Fibroblast of skin of right quadriceps (primary cell): ENCODE measurements around the gene FARP1.

ENCODE experiments used
- DNase-seq: peaks from one replicate; pipeline ENCODE4 v3.0.0-alpha.2; 2013

FARP1 gene

GRCh38 chr13:98436233-98436910 lies 293.5 kb downstream of the FARP1 start:
- DNase-seq = no peak

GRCh38 chr13:98438246-98439125 lies 295.6 kb downstream of the FARP1 start:
- no peak for DNase-seq

GRCh38 chr13:98439126-98439828 lies 296.4 kb downstream of the FARP1 start:
- DNase-seq = no peak

GRCh38 chr13:98439896-98440295 lies 297.0 kb downstream of the FARP1 start:
- DNase-seq = no peak

GRCh38 chr13:98440390-98441055 lies 297.6 kb downstream of the FARP1 start:
- no peak for DNase-seq

GRCh38 chr13:98441056-98441676 lies 298.3 kb downstream of the FARP1 start:
- DNase-seq = no peak

GRCh38 chr13:98442391-98443230 lies 299.7 kb downstream of the FARP1 start:
- DNase-seq = no peak

GRCh38 chr13:98443329-98443728 lies 300.4 kb downstream of the FARP1 start:
- peak; percentile 85 for DNase-seq

- DNase-seq = no peak
Observed at GRCh38 chr13:98443800-98444325, 301.0 kb downstream of the FARP1 start.

GRCh38 chr13:98444381-98444780 lies 301.5 kb downstream of the FARP1 start:
- DNase-seq = no peak

GRCh38 chr13:98445340-98446233 lies 302.7 kb downstream of the FARP1 start:
- DNase-seq = peak; percentile 49

GRCh38 chr13:98446234-98446621 lies 303.3 kb downstream of the FARP1 start:
- DNase-seq = no peak

GRCh38 chr13:98447130-98447529 lies 304.2 kb downstream of the FARP1 start:
- DNase-seq = no peak

- DNase-seq = no peak
Observed at GRCh38 chr13:98447881-98448641, 305.2 kb downstream of the FARP1 start.

GRCh38 chr13:98448642-98448928 lies 305.7 kb downstream of the FARP1 start:
- DNase-seq = no peak

GRCh38 chr13:98449273-98449672 lies 306.4 kb downstream of the FARP1 start:
- no peak for DNase-seq

- DNase-seq = no peak
Observed at GRCh38 chr13:98450026-98450425, 307.1 kb downstream of the FARP1 start.

GRCh38 chr13:98450539-98451111 lies 307.7 kb downstream of the FARP1 start:
- DNase-seq = no peak
